Activated CD8-positive, alpha-beta memory T cell treated with anti-CD3 and anti-CD28 coated beads for 48 hours (primary cell): ENCODE data around the gene RBM44.
"Not testable (repeated sequence)": the region's sequence is repeated elsewhere in the genome, so short reads cannot be mapped to it uniquely, and the experiment has no call there.

ENCODE experiments used
- DNase-seq, 3 experiments: peaks; one replicate each; pipeline ENCODE4 v3.0.0-alpha.2; 2020; ENCODE audit warnings: low read depth in 2 of 3, low spot score in 2 of 3

The RBM44 gene

GRCh38 chr2:237841051-237841450 lies 42.5 kb downstream of the RBM44 start:
- no peak for DNase-seq

GRCh38 chr2:237848940-237849339 lies 50.4 kb downstream of the RBM44 start:
- not testable (repeated sequence) for DNase-seq

DNA sequence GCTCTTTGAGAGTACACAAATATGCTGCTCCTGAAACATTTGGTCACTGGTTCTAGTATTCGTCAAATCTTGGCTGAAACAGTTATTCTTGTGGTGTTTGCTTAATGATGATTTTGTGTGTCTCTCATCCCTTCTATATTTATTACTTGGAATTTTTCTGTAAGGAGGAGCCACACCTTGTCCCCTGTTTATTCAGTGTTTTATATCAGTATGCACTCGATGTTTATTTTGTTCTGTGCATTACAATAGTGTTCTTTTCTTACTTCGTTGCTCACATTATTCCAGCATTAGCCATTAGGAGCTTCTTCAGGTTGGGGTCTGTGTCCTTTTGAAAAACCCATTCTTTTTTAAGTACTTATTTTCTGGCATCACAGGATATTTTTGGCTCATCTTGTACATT lies 55.7 kb downstream of the RBM44 start:
- DNase-seq = no peak

DNA sequence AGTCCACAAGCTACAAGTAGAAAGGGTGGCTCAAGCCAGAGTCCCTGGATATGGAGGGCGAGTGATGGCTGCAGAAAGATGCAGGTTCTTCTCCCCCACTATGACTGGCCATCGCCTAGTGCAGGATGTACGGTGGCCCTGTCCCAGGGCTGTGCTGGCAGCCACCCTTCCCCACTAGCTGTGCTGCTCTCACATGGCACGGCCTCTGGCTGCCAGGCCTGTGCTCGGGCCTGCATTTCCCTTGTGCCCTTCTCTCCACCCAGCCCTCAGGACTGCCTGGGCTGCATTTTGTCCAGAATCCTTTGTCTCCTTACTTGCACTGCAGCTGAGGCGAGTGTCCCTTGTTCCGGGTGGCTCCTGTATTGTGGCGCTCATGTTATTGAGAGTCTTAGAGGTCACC lies 59.2 kb downstream of the RBM44 start:
- no peak for DNase-seq

GRCh38 chr2:237858294-237859081 lies 59.9 kb downstream of the RBM44 start:
- DNase-seq = no peak

DNA sequence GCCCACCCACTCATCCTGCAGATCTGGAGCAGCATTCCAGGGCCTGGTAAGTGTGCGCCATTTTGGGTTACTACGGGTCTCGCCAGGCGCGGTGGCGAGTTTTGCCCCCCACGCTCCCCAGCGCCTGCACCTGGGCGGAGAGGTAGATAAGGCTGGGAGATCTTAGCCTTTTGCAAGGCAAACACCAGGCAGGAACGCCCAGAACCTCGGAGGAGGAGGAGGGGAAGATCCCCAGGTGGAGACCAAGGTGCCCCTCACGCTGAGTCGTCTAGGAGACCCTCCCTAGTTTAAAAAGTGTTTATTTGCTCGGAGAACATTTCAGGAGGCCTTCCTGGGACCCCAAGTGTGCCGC lies 60.5 kb downstream of the RBM44 start:
- DNase-seq = no peak

DNA sequence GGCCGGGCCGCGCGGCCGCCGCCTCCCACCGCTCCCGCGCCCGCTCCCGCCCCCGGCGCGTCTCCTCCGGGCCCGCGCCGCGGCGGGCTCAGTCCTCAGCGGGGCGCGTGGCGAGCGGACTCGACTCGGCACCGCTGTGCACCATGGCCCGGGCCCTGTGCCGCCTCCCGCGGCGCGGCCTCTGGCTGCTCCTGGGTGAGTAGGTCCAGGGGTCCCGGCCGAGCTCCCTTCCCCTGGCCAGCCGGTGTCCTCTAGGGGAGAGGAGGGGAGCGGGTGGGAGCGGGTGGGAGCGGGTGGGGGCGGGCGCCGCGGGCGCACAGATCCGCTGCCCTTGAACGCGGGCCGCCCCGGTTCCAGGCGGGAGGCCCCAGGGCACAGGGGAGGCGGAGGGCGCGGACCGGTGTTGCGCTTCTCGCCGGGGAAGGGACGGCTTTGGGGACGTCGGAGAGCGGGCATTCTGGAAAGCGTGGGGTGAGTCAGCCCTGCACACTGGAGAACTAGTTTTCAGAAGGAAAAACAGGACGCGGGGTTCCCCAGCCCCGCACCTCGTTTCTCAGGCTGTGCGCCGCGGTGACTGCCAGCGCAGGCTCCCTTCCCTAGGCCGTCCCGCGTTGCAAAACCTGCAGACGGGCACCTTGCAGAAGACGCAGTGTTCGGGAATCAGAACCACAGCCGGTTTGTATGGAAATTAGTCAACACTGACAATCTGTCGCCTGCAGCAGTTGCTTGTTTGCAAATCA lies 61.1 kb downstream of the RBM44 start, which contains the start of gene RAMP1:
RAMP1 (plus strand) TSS at position 91 of the 740 bp plus-strand sequence; CDS start at position 144, 53 bp downstream.
- no peak for DNase-seq

DNA sequence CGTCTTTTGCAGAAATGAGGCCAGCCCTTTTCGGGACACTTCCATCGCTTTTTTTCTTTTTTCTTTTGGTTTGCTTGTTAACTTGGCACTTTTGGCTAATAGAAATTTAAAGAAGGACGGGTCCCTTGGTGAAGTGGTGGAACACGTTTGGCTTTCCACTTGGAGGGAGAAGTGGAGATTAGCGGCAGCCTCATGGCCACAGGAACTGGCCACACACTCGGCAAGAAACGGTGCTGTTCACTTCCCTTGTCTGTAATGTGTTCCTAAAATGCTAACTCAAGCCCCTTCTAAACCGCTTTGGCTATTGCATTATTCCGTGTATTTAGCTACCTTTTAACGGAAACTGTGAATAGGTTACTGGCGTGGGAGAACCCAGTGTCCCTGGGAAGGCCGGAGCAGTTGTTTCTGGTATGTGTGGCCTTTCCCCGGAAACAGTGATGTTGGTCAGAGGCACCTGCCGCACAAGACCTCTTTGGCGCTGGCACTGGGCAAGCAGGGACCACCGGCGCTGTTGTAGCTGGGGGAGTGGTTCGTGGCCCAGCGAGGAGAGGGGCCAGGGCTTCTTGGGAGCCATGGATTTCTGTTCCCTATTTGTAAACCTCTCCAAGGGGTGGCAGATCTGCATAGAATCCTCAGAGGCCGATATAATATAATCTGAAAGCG lies 61.8 kb downstream of the RBM44 start:
- DNase-seq = no peak

DNA sequence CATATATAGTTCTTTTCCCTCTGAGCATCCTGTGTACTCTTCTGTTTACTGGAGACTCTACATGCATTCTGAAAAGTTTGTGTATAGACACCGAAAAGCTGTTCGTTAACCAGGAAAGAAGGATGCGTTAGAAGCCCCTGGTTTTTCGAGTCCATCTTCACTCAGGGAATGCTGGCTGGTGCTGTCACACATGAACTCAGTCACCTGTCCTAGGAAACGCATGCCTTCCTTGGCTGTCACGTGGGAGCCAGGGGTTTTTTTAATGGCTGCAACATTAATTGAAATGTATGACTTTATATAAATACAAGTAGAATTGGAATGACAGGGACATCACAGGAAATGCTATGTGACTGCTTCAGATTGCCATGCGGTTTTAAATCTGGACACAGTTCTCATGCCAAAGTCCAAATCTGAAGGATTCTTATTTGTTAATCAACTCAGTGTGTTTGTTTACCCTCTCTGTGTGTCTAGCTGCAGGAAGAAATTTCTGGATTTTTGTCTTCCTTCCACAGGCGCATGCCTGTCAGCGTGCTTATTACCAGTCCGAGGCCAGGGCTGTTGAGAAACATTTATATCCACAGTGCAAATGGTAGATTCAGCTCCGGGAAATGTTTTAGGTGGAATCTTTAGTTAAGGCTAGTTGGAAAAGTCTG lies 63.4 kb downstream of the RBM44 start:
- DNase-seq = no peak

- no peak for DNase-seq
Measured at GRCh38 chr2:237862528-237862895, 63.9 kb downstream of the RBM44 start.

GRCh38 chr2:237863102-237863511 lies 64.5 kb downstream of the RBM44 start:
- no peak for DNase-seq

- no peak for DNase-seq
Measured at GRCh38 chr2:237863689-237864443, 65.3 kb downstream of the RBM44 start.

DNA sequence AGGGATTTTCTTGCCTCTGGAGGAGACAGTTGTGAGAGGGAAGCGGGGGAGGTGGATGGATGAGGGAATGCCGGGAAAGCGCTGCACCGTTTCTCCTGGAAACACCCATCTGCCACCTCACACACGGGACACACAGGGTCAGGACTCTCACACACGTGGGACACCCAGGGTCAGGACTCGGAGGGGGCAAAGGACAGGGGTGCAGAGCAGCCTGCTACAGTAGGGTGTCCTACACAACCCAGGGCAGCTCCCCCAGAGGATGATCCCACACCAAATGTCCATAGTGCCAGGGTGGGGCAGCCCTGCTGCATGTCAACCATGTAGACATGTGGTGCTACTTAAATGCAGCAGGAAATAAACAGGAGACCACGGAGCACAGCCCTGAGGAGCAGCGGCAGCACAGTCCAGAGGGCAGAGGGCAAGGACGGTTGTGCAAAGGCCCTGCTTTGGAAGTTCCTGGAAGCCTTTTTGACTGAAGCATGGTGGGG lies 65.9 kb downstream of the RBM44 start:
- DNase-seq = no peak

DNA sequence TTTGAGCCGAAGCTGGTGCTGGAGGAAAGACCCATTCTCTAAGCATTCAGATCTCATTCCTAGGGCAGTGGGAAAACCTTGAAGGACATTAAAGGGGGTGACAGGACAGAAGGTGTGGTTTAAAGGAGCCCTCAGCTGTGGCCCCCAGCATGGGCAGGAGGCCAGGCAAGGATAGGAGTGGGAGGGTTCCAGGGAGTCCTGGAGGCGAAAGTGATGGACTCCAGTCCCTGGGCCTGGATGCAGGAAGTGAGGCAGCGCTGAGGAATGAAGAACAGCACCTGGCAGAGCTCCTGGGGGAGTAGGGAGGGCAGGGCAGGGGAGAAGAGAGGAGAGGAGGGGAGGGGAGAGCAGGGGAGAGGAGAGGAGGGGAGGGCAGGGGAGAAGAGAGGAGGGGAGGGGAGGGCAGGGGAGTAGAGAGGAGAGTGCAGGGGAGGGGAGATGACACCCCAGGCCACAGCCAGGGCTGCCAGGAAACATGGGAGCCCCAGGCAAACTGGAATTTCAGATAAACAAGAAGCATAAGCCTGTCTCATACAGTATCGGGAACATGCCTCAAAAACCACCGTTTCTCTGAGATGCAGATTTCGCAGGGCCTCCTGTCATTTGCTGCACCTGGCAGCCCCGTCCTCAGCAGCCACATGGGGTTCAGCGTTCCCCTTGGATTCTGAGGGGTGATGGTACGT lies 66.5 kb downstream of the RBM44 start:
- DNase-seq = no peak

- no peak for DNase-seq
Measured at GRCh38 chr2:237865623-237866041, 67.1 kb downstream of the RBM44 start.

DNA sequence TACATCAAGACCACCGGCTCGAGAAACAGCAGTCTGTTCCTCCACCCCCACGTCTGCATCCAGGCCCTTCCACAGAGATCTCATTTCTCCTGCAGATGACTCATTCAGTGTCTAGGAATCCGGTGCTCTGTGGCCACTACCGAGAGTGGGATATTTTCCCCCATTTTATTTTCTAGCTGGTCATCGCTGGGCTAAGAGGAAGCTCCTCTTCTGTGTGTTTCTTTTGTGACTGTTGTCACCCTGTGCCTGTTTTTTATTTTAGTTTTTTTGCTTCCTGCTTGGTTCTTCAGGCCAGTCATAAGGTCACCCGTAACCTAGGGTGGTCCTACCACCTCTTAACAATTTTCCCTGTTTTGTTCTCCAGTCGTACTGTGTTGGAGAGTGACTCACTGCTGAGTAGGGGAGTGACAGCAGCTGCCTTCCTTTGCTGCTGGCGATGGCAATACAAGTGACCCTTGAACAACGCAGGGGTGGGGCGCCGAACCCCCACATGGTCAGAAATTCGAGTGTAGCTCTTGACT lies 67.6 kb downstream of the RBM44 start:
- DNase-seq = no peak

- DNase-seq = no peak
Measured at GRCh38 chr2:237867465-237867864, 68.9 kb downstream of the RBM44 start.

GRCh38 chr2:237868074-237868473 lies 69.5 kb downstream of the RBM44 start:
- DNase-seq = not testable (repeated sequence)

DNA sequence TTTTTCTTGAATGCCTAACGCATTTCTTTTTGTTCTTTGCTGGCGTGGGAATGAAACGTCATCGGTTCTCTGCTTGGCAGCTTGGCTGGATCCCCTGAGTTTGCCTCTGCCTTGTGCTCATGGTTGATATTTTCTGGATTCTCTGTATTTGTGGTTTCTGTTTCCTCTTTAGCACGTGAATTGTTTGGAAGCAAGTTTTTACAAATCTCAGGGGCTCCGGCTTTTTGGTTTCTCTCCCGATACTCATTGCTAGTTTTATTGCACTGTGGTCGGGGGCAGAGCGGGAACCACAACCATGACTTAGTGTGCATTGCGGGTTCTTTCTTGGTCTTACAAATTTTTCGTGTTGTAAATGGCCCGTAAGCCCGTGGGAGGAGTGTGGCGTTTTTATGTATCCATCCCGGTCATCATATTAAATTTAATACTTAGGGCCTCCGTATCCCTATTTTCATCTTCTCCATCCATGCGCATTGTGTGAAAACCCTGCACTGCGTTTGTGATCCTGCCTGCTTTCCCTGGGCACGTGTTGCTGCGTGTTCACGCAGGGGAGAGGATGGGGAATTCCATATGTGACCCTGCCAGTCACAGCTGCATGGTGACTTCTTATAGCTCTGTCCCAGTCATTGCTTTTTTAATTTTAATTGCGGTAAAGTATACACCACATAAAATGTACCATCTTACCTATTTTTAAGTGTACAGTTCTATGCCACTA lies 70.2 kb downstream of the RBM44 start:
- DNase-seq = no peak
